Ovary (tissue), 9 donors: Measurements from ENCODE around the gene LMO1. TPM values are rescaled to one million over a fixed set of nuclear protein-coding genes. Genes with fewer than 3 reads are reported as not detected.

Experiments
- DNase-seq, 5 donors: peaks; one replicate each; pipeline ENCODE4 v3.0.0-alpha.2; 2019 to 2020
- H3K27ac ChIP-seq, 2 donors: fragments of 200-600 bp; one replicate each; pipeline versions ENCODE4 v1.5.1 to v1.8.0; 2019 to 2022
- H3K27me3 ChIP-seq: fragments of 200-600 bp; one replicate; pipeline ENCODE4 v1.8.0; 2022
- H3K36me3 ChIP-seq: fragments of 200-600 bp; sonication (generic); one replicate; pipeline ENCODE4 v1.5.1; 2019
- H3K4me1 ChIP-seq: one replicate; pipeline ENCODE4 v1.8.1; 2013; ENCODE audit warnings: mild to moderate bottlenecking, moderate library complexity; ENCODE audit not compliant: insufficient read depth
- H3K4me3 ChIP-seq: fragments of 200-600 bp; sonication (generic); one replicate; pipeline ENCODE4 v1.5.1; 2017
- H3K9me3 ChIP-seq, 2 donors: fragments of 200-600 bp in 1 of 2; sonication (generic) in 1 of 2; one replicate each; pipeline versions ENCODE4 v1.5.1 to v1.8.1; 2013 to 2019; ENCODE audit warnings: mild to moderate bottlenecking in 1 of 2, moderate library complexity in 1 of 2
- EP300 ChIP-seq: sonication (generic); formaldehyde crosslinking; IDR thresholded peaks from one replicate; pipeline ENCODE4 v1.6.1; 2017; ENCODE audit warnings: antibody characterized with exemption
- POLR2A ChIP-seq: fragments of 450-650 bp; IDR thresholded peaks from one replicate; pipeline ENCODE4 v1.6.1; 2017; ENCODE audit warnings: antibody characterized with exemption, mild to moderate bottlenecking, moderate library complexity
- WGBS, 3 donors: extraction: QIAGEN DNeasy Blood & Tissue Kit in 1 of 3; methylation state at CpG; one replicate each; pipeline versions ENCODE4 v1.1.5 to v1.1.7; 2013 to 2017; 5-methylcytosine and 5-hydroxymethylcytosine counted together
- intact Hi-C, 4 donors: fragments of 100-400 bp; cut with DNase I; formaldehyde crosslinking; loops; one replicate each; pipeline versions ENCODE4 v1.11.0 to v1.15.1; 2022 to 2023
- polyA plus RNA-seq, 2 donors: library from polyadenylated mRNA; stranded (reverse); fragments of 200-250 nt in 1 of 2; fragments of 350-450 nt in 1 of 2; fragmentation: Illumina TruSeq in 1 of 2; extraction: RNeasy Lipid Tissue Mini Kit (QIAGEN cat#74804) in 1 of 2; gene quantifications; one replicate each; pipeline ENCODE4 v1.2.3, GENCODE V29; 2013 to 2014
- total RNA-seq, 7 donors: library from RNA; depleted of rRNA in 2 of 7; stranded (reverse); fragments of >200 nt in 2 of 7; fragmentation: NEBNext Ultra II Directional in 3 of 7; extraction: Animal tissue kit (Norgen Biotek cat#: 25700) in 3 of 7; gene quantifications; one replicate each; pipeline versions ENCODE4 v1.1.0 to v1.2.4, GENCODE V29; 2016 to 2023
- TF ChIP-seq, protein P1 (sequence below), 3 donors: fragments of 450-650 bp in 2 of 3; fragments of 200-600 bp in 1 of 3; IDR thresholded peaks; one replicate each; pipeline versions ENCODE4 v1.5.1 to v1.8.0; 2016 to 2022; ENCODE audit warnings: antibody characterized with exemption in 3 of 3, mild to moderate bottlenecking in 1 of 3
- donor health status: DM: no; HTN: no; CAD: no; lungs with moderate emphysema.
- donor health status: DM: no; HTN: no; CAD: no.
- donor health status: Bipolar disorder and iron deficiency.
- donor health status: DM: yes; HTN: yes; CAD: no.
- donor health status: DM: no; HTN: no; CAD: no.
- donor health status: DM: yes; HTN: yes; CAD: no.

Gene LMO1
- total and polyA plus RNA-seq, 9 donors = 0.18 to 0.55 (median 0.32) TPM; not detected in 6

DNA sequence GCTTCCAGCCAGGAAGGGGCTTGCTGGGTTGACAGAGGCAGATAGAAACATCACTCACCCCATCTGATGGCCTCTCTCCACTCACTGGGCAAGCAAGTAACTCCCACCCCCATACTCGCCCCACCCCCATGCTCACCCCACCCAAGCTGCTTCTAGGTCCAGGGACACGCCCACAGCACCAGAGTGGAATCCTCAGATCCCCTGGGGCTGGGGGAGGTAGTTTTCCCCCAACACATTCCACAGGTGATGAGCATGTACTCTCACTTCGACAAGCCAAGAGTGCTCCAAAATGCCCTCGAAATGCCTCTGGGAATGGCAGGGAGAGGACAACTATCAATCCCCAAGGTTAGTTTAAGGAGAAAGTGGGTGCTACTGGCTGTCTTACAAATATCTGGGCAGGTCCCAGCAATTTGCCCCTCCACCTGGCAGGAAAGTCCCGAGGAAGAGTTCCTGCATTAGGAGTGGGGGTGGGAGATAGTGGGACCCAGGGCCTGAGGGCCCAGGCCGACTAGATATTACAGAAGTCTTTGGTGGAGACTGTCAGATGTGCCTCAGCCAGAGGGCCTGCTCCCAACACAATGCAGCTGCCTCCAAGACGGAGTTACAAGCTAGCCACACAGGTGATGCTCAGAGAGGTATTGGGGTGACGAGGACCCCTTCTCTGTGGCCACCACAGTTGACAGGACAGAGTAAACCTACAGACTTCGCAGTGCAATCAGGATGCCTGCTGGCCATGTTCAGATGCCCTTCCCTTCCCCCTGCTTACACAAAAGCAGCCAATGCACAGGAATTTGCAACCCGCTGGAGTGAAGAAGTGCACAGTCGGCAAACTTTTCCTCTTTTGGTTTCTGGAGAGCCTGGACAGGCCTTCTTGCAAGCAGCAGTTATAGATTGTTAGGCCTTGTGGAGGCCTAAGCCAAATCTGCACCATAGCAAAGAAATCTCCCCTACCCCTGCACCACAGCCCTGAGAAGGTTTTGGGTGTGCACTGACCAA, 2.9 kb upstream of the LMO1 start:
- no peak for TF ChIP-seq EP300
- no peak for TF ChIP-seq POLR2A
- TF ChIP-seq, protein P1, sequence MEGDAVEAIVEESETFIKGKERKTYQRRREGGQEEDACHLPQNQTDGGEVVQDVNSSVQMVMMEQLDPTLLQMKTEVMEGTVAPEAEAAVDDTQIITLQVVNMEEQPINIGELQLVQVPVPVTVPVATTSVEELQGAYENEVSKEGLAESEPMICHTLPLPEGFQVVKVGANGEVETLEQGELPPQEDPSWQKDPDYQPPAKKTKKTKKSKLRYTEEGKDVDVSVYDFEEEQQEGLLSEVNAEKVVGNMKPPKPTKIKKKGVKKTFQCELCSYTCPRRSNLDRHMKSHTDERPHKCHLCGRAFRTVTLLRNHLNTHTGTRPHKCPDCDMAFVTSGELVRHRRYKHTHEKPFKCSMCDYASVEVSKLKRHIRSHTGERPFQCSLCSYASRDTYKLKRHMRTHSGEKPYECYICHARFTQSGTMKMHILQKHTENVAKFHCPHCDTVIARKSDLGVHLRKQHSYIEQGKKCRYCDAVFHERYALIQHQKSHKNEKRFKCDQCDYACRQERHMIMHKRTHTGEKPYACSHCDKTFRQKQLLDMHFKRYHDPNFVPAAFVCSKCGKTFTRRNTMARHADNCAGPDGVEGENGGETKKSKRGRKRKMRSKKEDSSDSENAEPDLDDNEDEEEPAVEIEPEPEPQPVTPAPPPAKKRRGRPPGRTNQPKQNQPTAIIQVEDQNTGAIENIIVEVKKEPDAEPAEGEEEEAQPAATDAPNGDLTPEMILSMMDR (IDR thresholded peaks at IDR 0.05) = no peak
- peaks cover 5% of the 10 kb centered on the region for H3K4me1 ChIP-seq
- no peaks in the 10 kb centered on the region for H3K27me3 ChIP-seq
- H3K9me3 ChIP-seq = no peaks in the 10 kb centered on the region
- H3K4me3 ChIP-seq = no peak overlapping the region
- intact Hi-C loops = no loop called here
- DNase-seq = peak in 1 of 5 donors; percentile 4
- H3K36me3 ChIP-seq = no peaks in the 10 kb centered on the region
- WGBS, 3 donors = 92 to 94% (median 93%) methylated on average over 11 of the region's 11 CpGs
- H3K27ac ChIP-seq = no peak overlapping the region

GRCh38 chr11:8265681-8266241, 2.1 kb upstream of the LMO1 start:
- DNase-seq = peak in 1 of 5 donors; percentile 2
- 59 to 68% (median 62%) methylated on average over 6 of the region's 6 CpGs for WGBS, 3 donors

DNA sequence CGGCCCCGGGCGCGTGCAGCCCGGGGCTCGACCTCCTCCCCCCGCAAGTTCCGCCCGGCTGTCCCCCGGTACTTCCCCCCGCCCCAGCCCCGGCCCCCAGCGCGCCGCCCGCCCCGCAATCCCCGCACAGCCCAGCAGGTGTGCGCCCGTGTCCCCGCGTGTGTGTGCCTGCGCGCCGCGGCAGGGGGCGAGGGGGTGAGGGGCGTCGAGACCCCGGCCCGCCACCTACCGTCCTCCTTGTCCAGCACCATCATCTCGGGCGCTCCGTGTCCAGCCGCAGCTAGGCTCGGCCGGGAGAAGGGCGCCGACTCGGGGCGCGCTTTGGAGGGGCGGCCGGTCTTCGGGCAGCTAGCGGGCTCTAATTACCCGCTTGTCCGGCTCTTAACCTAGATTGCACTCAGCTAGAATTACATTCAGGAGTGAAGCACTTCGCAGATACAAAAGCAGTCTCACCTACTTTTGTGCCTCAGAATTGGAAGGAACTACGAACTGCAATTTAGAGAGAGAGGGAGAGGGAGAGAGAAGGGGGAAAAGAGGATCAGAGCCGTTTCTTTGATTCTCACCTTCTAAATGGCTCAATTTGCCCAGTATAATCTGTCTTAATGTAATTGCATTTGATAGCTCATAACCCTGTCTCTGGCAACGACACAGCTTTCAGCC, 439 bp downstream of the LMO1 start:
- peak in 3 of 5 donors; percentile 20 to 43 (median 28) for DNase-seq
- H3K36me3 ChIP-seq = no peaks in the 10 kb centered on the region
- H3K27me3 ChIP-seq = no peaks in the 10 kb centered on the region
- no peak overlapping the region for H3K27ac ChIP-seq
- intact Hi-C loops = no loop called here
- TF ChIP-seq EP300 = no peak
- TF ChIP-seq POLR2A = no peak
- TF ChIP-seq, protein P1 (IDR thresholded peaks at IDR 0.05) = no peak
- peaks cover 5% of the 10 kb centered on the region for H3K4me1 ChIP-seq
- peak overlapping the region; percentile 41 for H3K4me3 ChIP-seq
- no peaks in the 10 kb centered on the region for H3K9me3 ChIP-seq
- 0 to 1% (median 0%) methylated on average over 23 to 53 of the region's 53 CpGs for WGBS, 3 donors

More at GRCh38 chr11:8265681-8266241, 2.1 kb upstream of the LMO1 start:
- H3K27me3 ChIP-seq = no peaks in the 10 kb centered on the region
- H3K36me3 ChIP-seq = no peaks in the 10 kb centered on the region
- H3K9me3 ChIP-seq = no peaks in the 10 kb centered on the region
- intact Hi-C loops = no loop called here
- H3K27ac ChIP-seq = no peak overlapping the region
- TF ChIP-seq POLR2A (no peak), EP300 (no peak)
- TF ChIP-seq, protein P1 (IDR thresholded peaks at IDR 0.05) = no peak
- H3K4me3 ChIP-seq = no peak overlapping the region
- H3K4me1 ChIP-seq = peaks cover 5% of the 10 kb centered on the region

GRCh38 chr11:8262552-8263108, 1.0 kb downstream of the LMO1 start:
- WGBS, 3 donors = 1 to 2% (median 2%) methylated on average over 43 to 66 of the region's 66 CpGs
- Histone ChIP-seq H3K27ac (no peak overlapping the region), H3K9me3 (no peaks in the 10 kb centered on the region), H3K36me3 (no peaks in the 10 kb centered on the region), H3K4me1 (peaks cover 5% of the 10 kb centered on the region), H3K27me3 (no peaks in the 10 kb centered on the region), H3K4me3 (peak overlapping the region; percentile 41)
- TF ChIP-seq, protein P1 (IDR thresholded peaks at IDR 0.05) = no peak
- TF ChIP-seq POLR2A (no peak), EP300 (no peak)
- DNase-seq = peak in 4 of 5 donors; percentile 33 to 68 (median 45)
- intact Hi-C loops = no loop called here
